ENCODE results near the gene EVA1C. TPM values are rescaled to one million over a fixed set of nuclear protein-coding genes. Genes with fewer than 3 reads are reported as not detected.
A peak's percentile ranks its signal among the peaks of the same experiment; 100 is the strongest.
"Not testable (repeated sequence)": the region's sequence is repeated elsewhere in the genome, so short reads cannot be mapped to it uniquely, and the experiment has no call there.

EVA1C gene
- total RNA-seq, 2 experiments from 2014 or later, result 11.1 to 13.7 TPM

- H3K4me1 Mint-ChIP-seq (ENCODE audit: low read depth), result peaks cover 12% of the 10 kb centered on the region
- DNase-seq (no peak), ATAC-seq (no peak)
- no peak overlapping the region for H3K4me3 Mint-ChIP-seq
- H3K27me3 Mint-ChIP-seq, result no peaks in the 10 kb centered on the region
- ChIA-PET POLR2A (no interaction called here), CTCF (interaction anchor here (1.9 kb wide), 1 partner anchor 234 kb away, joined by 4 read pairs; no protein-coding TSS in a partner anchor)
- no peaks in the 10 kb centered on the region for H3K9me3 Mint-ChIP-seq
- peaks cover 66% of the 10 kb centered on the region for H3K36me3 Mint-ChIP-seq (ENCODE audit: low read depth)
- intact Hi-C loops (cut with micrococcal nuclease), result no loop called here
- no peak for TF ChIP-seq CTCF (IDR thresholded peaks at IDR 0.05)
- no peak overlapping the region for H3K27ac Mint-ChIP-seq
Measured at GRCh38 chr21:32367158-32367557, 45.3 kb upstream of the EVA1C start.

- peaks cover 67% of the 10 kb centered on the region for H3K36me3 Mint-ChIP-seq (ENCODE audit: low read depth)
- POLR2A ChIA-PET, result interaction anchor here (0.6 kb wide), 1 partner anchor 40 kb away, joined by 3 read pairs; no protein-coding TSS in a partner anchor
- TF ChIP-seq CTCF (IDR thresholded peaks at IDR 0.05), result no peak
- CTCF ChIA-PET, result interaction anchor here (0.6 to 1.6 kb wide), 2 partner anchors 11 to 233 kb away, joined by 3 read pairs; no protein-coding TSS in a partner anchor
- H3K4me3 Mint-ChIP-seq, result no peak overlapping the region
- no peak for DNase-seq
- no peaks in the 10 kb centered on the region for H3K9me3 Mint-ChIP-seq
- intact Hi-C loops (cut with micrococcal nuclease), result no loop called here
- peaks cover 20% of the 10 kb centered on the region for H3K4me1 Mint-ChIP-seq (ENCODE audit: low read depth)
- no peak for ATAC-seq
- no peaks in the 10 kb centered on the region for H3K27me3 Mint-ChIP-seq
- H3K27ac Mint-ChIP-seq, result no peak overlapping the region
Measured at GRCh38 chr21:32368386-32368785, 44.1 kb upstream of the EVA1C start.

GRCh38 chr21:32368961-32369360 is 43.5 kb upstream of the EVA1C start:
- H3K4me3 Mint-ChIP-seq, result not testable (repeated sequence)

GRCh38 chr21:32370998-32371766 is 41.3 kb upstream of the EVA1C start:
- intact Hi-C loops (cut with micrococcal nuclease), result no loop called here
- Mint-ChIP-seq H3K4me3 (no peak overlapping the region), H3K27me3 (no peaks in the 10 kb centered on the region), H3K9me3 (no peaks in the 10 kb centered on the region), H3K4me1 (ENCODE audit: low read depth) (peaks cover 20% of the 10 kb centered on the region), H3K27ac (peak overlapping the region; percentile 61), H3K36me3 (ENCODE audit: low read depth) (peaks cover 53% of the 10 kb centered on the region)
- ChIA-PET CTCF (interaction anchor here (1.4 kb wide), 1 partner anchor 229 kb away, joined by 3 read pairs; no protein-coding TSS in a partner anchor), POLR2A (interaction anchor here (1.4 kb wide), 1 partner anchor 15 kb away, joined by 3 read pairs; no protein-coding TSS in a partner anchor)
- no peak for TF ChIP-seq CTCF (IDR thresholded peaks at IDR 0.05)
- ATAC-seq (no peak), DNase-seq (no peak)

More at GRCh38 chr21:32368961-32369360, 43.5 kb upstream of the EVA1C start:
- CTCF ChIA-PET, result interaction anchor here (1.6 kb wide), 1 partner anchor 232 kb away, joined by 3 read pairs; no protein-coding TSS in a partner anchor
- ATAC-seq; intact Hi-C loops (cut with micrococcal nuclease); POLR2A ChIA-PET; DNase-seq; H3K27ac Mint-ChIP-seq; H3K27me3 Mint-ChIP-seq; H3K9me3 Mint-ChIP-seq: not testable (repeated sequence)
- H3K4me1 Mint-ChIP-seq (ENCODE audit: low read depth), result peaks cover 20% of the 10 kb centered on the region
- H3K36me3 Mint-ChIP-seq (ENCODE audit: low read depth), result peaks cover 64% of the 10 kb centered on the region

- H3K4me3 Mint-ChIP-seq, result no peak overlapping the region
- H3K4me1 Mint-ChIP-seq (ENCODE audit: low read depth), result peaks cover 20% of the 10 kb centered on the region
- DNase-seq (no peak), ATAC-seq (peak; percentile 82)
- intact Hi-C loops (cut with micrococcal nuclease), result no loop called here
- ChIA-PET POLR2A (no interaction called here), CTCF (interaction anchor here (1.6 kb wide), 1 partner anchor 229 kb away, joined by 9 read pairs; no protein-coding TSS in a partner anchor)
- H3K36me3 Mint-ChIP-seq (ENCODE audit: low read depth), result peaks cover 49% of the 10 kb centered on the region
- no peak for TF ChIP-seq CTCF (IDR thresholded peaks at IDR 0.05)
- no peaks in the 10 kb centered on the region for H3K9me3 Mint-ChIP-seq
- no peaks in the 10 kb centered on the region for H3K27me3 Mint-ChIP-seq
- peak overlapping the region; percentile 61 for H3K27ac Mint-ChIP-seq
Measured at GRCh38 chr21:32371913-32372314, 40.6 kb upstream of the EVA1C start.

Data from activated CD8-positive, alpha-beta T cell treated with anti-CD3 and anti-CD28 coated beads for 36 hours (primary cell).